HL-60 (cell line): Measurements from ENCODE around the gene TOX2.

Source experiments
- POLR2AphosphoS5 ChIP-seq: IDR thresholded peaks from 2 replicates; pipeline ENCODE4 v1.6.1; 2012; ENCODE audit warnings: low read depth
- TF ChIP-seq, protein P1 (sequence below): IDR thresholded peaks from one replicate; pipeline ENCODE4 v1.5.1; 2011; ENCODE audit warnings: low read length, control low read depth, inconsistent platforms; ENCODE audit not compliant: insufficient read depth
- TF ChIP-seq, protein P2 (sequence below): IDR thresholded peaks from 2 replicates; pipeline ENCODE4 v1.6.1; 2012; ENCODE audit warnings: low read depth; ENCODE audit not compliant: insufficient replicate concordance

- TF ChIP-seq POLR2AphosphoS5, result no peak
- TF ChIP-seq, protein P1, sequence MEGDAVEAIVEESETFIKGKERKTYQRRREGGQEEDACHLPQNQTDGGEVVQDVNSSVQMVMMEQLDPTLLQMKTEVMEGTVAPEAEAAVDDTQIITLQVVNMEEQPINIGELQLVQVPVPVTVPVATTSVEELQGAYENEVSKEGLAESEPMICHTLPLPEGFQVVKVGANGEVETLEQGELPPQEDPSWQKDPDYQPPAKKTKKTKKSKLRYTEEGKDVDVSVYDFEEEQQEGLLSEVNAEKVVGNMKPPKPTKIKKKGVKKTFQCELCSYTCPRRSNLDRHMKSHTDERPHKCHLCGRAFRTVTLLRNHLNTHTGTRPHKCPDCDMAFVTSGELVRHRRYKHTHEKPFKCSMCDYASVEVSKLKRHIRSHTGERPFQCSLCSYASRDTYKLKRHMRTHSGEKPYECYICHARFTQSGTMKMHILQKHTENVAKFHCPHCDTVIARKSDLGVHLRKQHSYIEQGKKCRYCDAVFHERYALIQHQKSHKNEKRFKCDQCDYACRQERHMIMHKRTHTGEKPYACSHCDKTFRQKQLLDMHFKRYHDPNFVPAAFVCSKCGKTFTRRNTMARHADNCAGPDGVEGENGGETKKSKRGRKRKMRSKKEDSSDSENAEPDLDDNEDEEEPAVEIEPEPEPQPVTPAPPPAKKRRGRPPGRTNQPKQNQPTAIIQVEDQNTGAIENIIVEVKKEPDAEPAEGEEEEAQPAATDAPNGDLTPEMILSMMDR, result no peak
- TF ChIP-seq, protein P2, sequence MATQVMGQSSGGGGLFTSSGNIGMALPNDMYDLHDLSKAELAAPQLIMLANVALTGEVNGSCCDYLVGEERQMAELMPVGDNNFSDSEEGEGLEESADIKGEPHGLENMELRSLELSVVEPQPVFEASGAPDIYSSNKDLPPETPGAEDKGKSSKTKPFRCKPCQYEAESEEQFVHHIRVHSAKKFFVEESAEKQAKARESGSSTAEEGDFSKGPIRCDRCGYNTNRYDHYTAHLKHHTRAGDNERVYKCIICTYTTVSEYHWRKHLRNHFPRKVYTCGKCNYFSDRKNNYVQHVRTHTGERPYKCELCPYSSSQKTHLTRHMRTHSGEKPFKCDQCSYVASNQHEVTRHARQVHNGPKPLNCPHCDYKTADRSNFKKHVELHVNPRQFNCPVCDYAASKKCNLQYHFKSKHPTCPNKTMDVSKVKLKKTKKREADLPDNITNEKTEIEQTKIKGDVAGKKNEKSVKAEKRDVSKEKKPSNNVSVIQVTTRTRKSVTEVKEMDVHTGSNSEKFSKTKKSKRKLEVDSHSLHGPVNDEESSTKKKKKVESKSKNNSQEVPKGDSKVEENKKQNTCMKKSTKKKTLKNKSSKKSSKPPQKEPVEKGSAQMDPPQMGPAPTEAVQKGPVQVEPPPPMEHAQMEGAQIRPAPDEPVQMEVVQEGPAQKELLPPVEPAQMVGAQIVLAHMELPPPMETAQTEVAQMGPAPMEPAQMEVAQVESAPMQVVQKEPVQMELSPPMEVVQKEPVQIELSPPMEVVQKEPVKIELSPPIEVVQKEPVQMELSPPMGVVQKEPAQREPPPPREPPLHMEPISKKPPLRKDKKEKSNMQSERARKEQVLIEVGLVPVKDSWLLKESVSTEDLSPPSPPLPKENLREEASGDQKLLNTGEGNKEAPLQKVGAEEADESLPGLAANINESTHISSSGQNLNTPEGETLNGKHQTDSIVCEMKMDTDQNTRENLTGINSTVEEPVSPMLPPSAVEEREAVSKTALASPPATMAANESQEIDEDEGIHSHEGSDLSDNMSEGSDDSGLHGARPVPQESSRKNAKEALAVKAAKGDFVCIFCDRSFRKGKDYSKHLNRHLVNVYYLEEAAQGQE, result no peak
Observed at GRCh38 chr20:43992885-43993284, 78.2 kb downstream of the TOX2 start.
